Kidney (tissue), 22 donors: ENCODE data around the gene PLA2G2A. TPM values are rescaled to one million over a fixed set of nuclear protein-coding genes. Genes with fewer than 3 reads are reported as not detected.

ENCODE experiments used
- DNase-seq, 5 donors: peaks; one replicate each; pipeline ENCODE4 v3.0.0-alpha.2; 2013 to 2020
- FAIRE-seq: peaks from 2 replicates; lab custom pipeline; 2012; peaks lifted over from hg19 to GRCh38; lab: Jason Lieb, UNC
- H3K27ac ChIP-seq, 2 donors: one replicate each; pipeline ENCODE4 v1.7.0; 2013; ENCODE audit warnings: low read depth in 2 of 2, low read length in 2 of 2, inconsistent platforms in 1 of 2
- H3K27me3 ChIP-seq: one replicate; pipeline ENCODE4 v1.7.1; 2013; ENCODE audit warnings: low read length, inconsistent platforms; ENCODE audit not compliant: control insufficient read depth, insufficient read depth
- H3K36me3 ChIP-seq, 3 donors: one replicate each; pipeline versions ENCODE4 v1.7.0 to v1.7.1; 2013; ENCODE audit warnings: low read length in 3 of 3, control low read depth in 1 of 3, inconsistent platforms in 1 of 3; ENCODE audit not compliant: insufficient read depth in 3 of 3, control insufficient read depth in 2 of 3
- H3K4me1 ChIP-seq, 3 donors: one replicate each; pipeline versions ENCODE4 v1.7.0 to v1.7.1; 2013; ENCODE audit warnings: low read length in 3 of 3, inconsistent platforms in 1 of 3, low read depth in 1 of 3; ENCODE audit not compliant: control insufficient read depth in 2 of 3, insufficient read depth in 2 of 3
- H3K4me3 ChIP-seq, 3 donors: one replicate each; pipeline versions ENCODE4 v1.7.0 to v1.8.1; 2013; ENCODE audit warnings: low read length in 3 of 3, control low read depth in 1 of 3, inconsistent platforms in 1 of 3
- H3K9ac ChIP-seq, 3 donors: one replicate each; pipeline versions ENCODE4 v1.7.0 to v1.7.1; 2013; ENCODE audit warnings: low read length in 3 of 3, control low read depth in 1 of 3, inconsistent platforms in 1 of 3
- H3K9me3 ChIP-seq, 3 donors: one replicate each; pipeline versions ENCODE4 v1.7.0 to v1.7.1; 2013; ENCODE audit warnings: low read length in 3 of 3, control low read depth in 1 of 3, inconsistent platforms in 1 of 3; ENCODE audit not compliant: control insufficient read depth in 2 of 3, insufficient read depth in 1 of 3
- intact Hi-C: fragments of 100-400 bp; cut with DNase I; formaldehyde crosslinking; loops from one replicate; pipeline ENCODE4 v1.11.1; 2022
- long read RNA-seq, 10 donors: library from polyadenylated mRNA in 1 of 10; unstranded in 1 of 10; transcript quantifications; one replicate each; pipeline ENCODE4 v2.0.0 and lab custom pipeline, GENCODE V29; 2021 to 2026
- polyA plus RNA-seq: library from polyadenylated mRNA; stranded (reverse); fragments of 350-450 nt; fragmentation: Illumina TruSeq; extraction: RNeasy Lipid Tissue Mini Kit (QIAGEN cat#74804); gene quantifications from one replicate; pipeline ENCODE4 v1.2.3, GENCODE V29; 2014; ENCODE audit warnings: low read depth, low replicate concordance; ENCODE audit not compliant: insufficient read depth
- total RNA-seq: library from RNA; stranded (reverse); fragmentation: NEBNext Ultra II Directional; extraction: Animal tissue kit (Norgen Biotek cat#: 25700); gene quantifications from one replicate; pipeline ENCODE4 v1.2.1, GENCODE V29; 2021
- TF ChIP-seq, protein P1 (sequence below): IDR thresholded peaks from 3 replicates; pipeline ENCODE4 v1.5.1; 2012; ENCODE audit warnings: mild to moderate bottlenecking, moderate library complexity, borderline replicate concordance; ENCODE audit not compliant: insufficient read depth; ENCODE audit errors: extremely low read depth
- donor health status: control.
- donor health status: control.
- donor health status: control.
- donor health status: control.
- donor health status: control.
- donor health status: DM: yes; HTN: yes; CAD: no.
- donor health status: Normal renal cell carcinoma (clear cell type).

Gene PLA2G2A, protein sequence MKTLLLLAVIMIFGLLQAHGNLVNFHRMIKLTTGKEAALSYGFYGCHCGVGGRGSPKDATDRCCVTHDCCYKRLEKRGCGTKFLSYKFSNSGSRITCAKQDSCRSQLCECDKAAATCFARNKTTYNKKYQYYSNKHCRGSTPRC
- total RNA-seq: 0.63 TPM
- 0.52 TPM for polyA plus RNA-seq
- long read RNA-seq, donor 1: 0 reads
- long read RNA-seq, donor 2: 0 reads
- long read RNA-seq, donor 3: 0 reads
- long read RNA-seq, donor 4: 0 reads
- long read RNA-seq, donor 5: 0 reads
- long read RNA-seq, donor 6: 0 reads
- long read RNA-seq, donor 7: 0 reads
- long read RNA-seq, donor 8: 0 reads
- long read RNA-seq, donor 9: 0 reads
- long read RNA-seq, donor 10, partial matches to known transcripts: 0 of 1 reads
- long read RNA-seq, donor 10, other reads (novel, unspliced or antisense): 0 of 1 reads

DNA sequence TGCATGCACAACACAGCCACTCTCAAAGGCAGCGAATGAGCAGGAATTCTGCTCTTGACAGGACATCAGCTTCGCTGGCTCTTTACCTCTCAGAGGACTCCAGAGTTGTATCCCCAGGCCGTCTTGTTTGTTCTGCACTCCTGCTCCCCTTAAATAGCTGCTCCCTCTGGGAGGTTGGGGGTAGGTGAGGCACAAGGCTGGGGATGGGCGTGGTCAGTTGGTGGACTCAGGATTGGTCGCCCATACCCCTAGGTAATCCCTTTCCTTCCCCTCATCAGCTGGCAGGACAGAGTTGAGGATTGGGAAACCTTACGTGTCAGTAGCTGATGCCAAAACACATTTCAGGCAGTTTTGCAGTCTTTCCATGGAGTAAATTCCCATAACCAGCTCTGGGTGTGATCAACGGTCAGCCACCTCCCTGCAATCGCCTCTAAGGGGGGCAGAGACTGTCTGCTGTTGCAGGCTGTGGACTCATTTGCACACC lies at the start of gene PLA2G2A:
PLA2G2A (minus strand) TSS at position 125 of the 484 bp plus-strand sequence. CDS start 845 bp downstream, outside the sequence.
- Histone ChIP-seq H3K9ac (no peak within 1 kb of the TSS), H3K4me1 (peaks cover 0 to 2% (median 0%) of the 10 kb centered on the region in 3 donors), H3K36me3 (no peaks in the 10 kb centered on the region), H3K9me3 (no peaks in the 10 kb centered on the region), H3K27ac (no peak within 1 kb of the TSS), H3K27me3 (no peaks in the 10 kb centered on the region), H3K4me3 (no peak within 1 kb of the TSS)
- TF ChIP-seq, protein P1, sequence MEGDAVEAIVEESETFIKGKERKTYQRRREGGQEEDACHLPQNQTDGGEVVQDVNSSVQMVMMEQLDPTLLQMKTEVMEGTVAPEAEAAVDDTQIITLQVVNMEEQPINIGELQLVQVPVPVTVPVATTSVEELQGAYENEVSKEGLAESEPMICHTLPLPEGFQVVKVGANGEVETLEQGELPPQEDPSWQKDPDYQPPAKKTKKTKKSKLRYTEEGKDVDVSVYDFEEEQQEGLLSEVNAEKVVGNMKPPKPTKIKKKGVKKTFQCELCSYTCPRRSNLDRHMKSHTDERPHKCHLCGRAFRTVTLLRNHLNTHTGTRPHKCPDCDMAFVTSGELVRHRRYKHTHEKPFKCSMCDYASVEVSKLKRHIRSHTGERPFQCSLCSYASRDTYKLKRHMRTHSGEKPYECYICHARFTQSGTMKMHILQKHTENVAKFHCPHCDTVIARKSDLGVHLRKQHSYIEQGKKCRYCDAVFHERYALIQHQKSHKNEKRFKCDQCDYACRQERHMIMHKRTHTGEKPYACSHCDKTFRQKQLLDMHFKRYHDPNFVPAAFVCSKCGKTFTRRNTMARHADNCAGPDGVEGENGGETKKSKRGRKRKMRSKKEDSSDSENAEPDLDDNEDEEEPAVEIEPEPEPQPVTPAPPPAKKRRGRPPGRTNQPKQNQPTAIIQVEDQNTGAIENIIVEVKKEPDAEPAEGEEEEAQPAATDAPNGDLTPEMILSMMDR: no peak
- FAIRE-seq (no peak), DNase-seq (no peak)
- intact Hi-C loops: no loop called here

DNA sequence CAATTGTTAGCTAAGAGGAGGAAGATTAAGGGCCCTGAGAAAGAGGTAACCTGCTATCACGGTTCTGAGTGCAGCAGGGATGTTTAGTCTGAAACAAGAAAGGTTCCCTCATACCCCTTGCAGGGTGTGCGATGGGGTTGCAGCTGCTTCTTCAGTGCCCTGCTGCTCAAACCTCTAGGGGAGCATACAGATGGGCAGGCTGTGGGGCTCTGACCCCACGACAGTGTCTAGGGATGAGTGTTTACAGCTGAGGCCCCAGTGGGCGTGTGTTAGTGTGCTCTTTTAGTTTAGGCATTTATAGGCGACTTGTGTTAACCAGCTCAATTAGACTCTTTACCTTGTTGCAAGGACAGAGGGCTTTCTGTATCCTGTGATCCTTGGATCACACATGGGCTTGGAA lies 49.3 kb upstream of the PLA2G2A start:
- H3K9me3 ChIP-seq: peaks cover 0 to under 1% (median 0%) of the 10 kb centered on the region in 3 donors
- no peaks in the 10 kb centered on the region for H3K4me1 ChIP-seq
- intact Hi-C loops: no loop called here
- no peak for DNase-seq
- TF ChIP-seq, protein P1: no peak
- H3K36me3 ChIP-seq: no peaks in the 10 kb centered on the region
- H3K4me3 ChIP-seq: no peak overlapping the region
- H3K9ac ChIP-seq: no peak overlapping the region
- H3K27ac ChIP-seq: no peak overlapping the region
- no peak for FAIRE-seq
- H3K27me3 ChIP-seq: no peaks in the 10 kb centered on the region

DNA sequence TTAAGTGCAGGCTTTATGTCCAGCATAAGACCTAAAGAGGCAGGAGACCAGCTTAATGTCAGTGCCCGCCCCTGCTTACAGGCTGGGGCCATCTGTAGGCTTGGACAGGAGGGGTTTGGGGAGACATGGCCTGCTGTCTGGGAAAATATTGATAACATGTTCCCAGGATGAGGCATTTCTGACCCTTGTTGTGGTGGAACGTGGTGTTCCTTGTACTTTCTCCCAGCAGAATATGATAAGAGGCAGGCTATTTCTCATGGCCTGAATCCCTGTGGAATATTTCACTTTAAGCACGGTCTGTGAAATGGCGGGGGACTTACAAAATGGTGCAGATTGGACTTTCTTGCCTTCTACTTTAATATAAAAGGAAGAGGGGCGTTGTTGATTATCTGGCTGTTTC lies 48.7 kb upstream of the PLA2G2A start:
- TF ChIP-seq, protein P1: no peak
- DNase-seq: no peak
- no peaks in the 10 kb centered on the region for H3K4me1 ChIP-seq

More for the DNA sequence above, 48.7 kb upstream of the PLA2G2A start:
- FAIRE-seq: no peak
- no peak overlapping the region for H3K4me3 ChIP-seq
- no peak overlapping the region for H3K27ac ChIP-seq
- no peaks in the 10 kb centered on the region for H3K36me3 ChIP-seq
- intact Hi-C loops: no loop called here
- no peaks in the 10 kb centered on the region for H3K27me3 ChIP-seq
- H3K9me3 ChIP-seq: peaks cover 0 to 4% (median 0%) of the 10 kb centered on the region in 3 donors
- no peak overlapping the region for H3K9ac ChIP-seq
